PC-9 (cell line): Measurements from ENCODE around the gene DSG2.

ENCODE experiments used
- EZH2 ChIP-seq: fragments of 200-600 bp; sonication (generic); IDR thresholded peaks from 2 replicates; pipeline ENCODE4 v1.8.0; 2017; ENCODE audit warnings: antibody characterized with exemption, low read depth
- TF ChIP-seq, protein P1 (sequence below): fragments of 200-600 bp; sonication (generic); conservative IDR thresholded peaks from 2 replicates; pipeline ENCODE4 v1.6.1; 2017; ENCODE audit warnings: mixed run types, antibody characterized with exemption, mild to moderate bottlenecking, moderate library complexity

DNA sequence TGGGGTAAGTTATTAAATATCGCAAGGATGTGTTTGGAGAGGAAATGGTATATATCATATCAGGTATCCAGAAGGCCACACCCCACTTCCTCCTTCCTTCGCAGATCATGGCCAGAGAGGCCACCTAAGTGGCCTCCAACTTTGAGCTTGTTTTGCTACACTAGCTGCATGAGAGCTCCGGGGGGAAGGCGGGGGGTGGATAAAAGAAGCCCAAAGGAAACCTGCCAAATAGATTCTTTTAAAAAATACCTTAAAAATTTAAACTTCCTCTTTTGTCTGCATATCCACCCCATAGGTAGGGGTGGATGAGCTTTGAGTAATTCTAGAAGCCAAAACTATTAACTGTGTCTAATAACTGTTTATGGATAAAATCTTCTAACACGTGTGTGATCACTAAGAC lies 88.0 kb downstream of the DSG2 start:
- TF ChIP-seq, protein P1, sequence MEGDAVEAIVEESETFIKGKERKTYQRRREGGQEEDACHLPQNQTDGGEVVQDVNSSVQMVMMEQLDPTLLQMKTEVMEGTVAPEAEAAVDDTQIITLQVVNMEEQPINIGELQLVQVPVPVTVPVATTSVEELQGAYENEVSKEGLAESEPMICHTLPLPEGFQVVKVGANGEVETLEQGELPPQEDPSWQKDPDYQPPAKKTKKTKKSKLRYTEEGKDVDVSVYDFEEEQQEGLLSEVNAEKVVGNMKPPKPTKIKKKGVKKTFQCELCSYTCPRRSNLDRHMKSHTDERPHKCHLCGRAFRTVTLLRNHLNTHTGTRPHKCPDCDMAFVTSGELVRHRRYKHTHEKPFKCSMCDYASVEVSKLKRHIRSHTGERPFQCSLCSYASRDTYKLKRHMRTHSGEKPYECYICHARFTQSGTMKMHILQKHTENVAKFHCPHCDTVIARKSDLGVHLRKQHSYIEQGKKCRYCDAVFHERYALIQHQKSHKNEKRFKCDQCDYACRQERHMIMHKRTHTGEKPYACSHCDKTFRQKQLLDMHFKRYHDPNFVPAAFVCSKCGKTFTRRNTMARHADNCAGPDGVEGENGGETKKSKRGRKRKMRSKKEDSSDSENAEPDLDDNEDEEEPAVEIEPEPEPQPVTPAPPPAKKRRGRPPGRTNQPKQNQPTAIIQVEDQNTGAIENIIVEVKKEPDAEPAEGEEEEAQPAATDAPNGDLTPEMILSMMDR: no peak
- no peak for TF ChIP-seq EZH2
